ENCODE measurements around the gene AGTPBP1. TPM values are rescaled to one million over a fixed set of nuclear protein-coding genes. Genes with fewer than 3 reads are reported as not detected.

The AGTPBP1 gene
- total RNA-seq, 1 donor from 2014 or later = 122 TPM

- H3K9ac ChIP-seq = no peak overlapping the region
- DNase-seq (ENCODE audit: low spot score) = peak; percentile 76
- H3K4me2 ChIP-seq = no peak overlapping the region
- H3K27ac ChIP-seq = no peak overlapping the region
- Mint-ChIP-seq H3K27me3 (ENCODE audit: insufficient read depth, low read depth) (no peaks in the 10 kb centered on the region), H3K27ac (no peak overlapping the region), H3K36me3 (peaks cover 6% of the 10 kb centered on the region), H3K9me3 (no peaks in the 10 kb centered on the region), H3K4me1 (peaks cover 3% of the 10 kb centered on the region), H3K4me3 (no peak overlapping the region)
- no peaks in the 10 kb centered on the region for H4K20me1 ChIP-seq (ENCODE audit: low read depth)
- TF ChIP-seq EZH2phosphoT487 (IDR thresholded peaks at IDR 0.05) = no peak
- TF ChIP-seq EZH2 (IDR thresholded peaks at IDR 0.05) = no peak
- TF ChIP-seq CTCF (IDR thresholded peaks at IDR 0.05) = peak; percentile 86
- H3K36me3 ChIP-seq = peaks cover 2% of the 10 kb centered on the region
- H2AFZ ChIP-seq (replicated peaks) = no peak overlapping the region
- no peaks in the 10 kb centered on the region for H3K9me3 ChIP-seq (ENCODE audit: low read depth)
- H3F3A ChIP-seq (ENCODE audit: low read depth) = no peaks in the 10 kb centered on the region
- H3K27me3 ChIP-seq = no peaks in the 10 kb centered on the region
- no peaks in the 10 kb centered on the region for H3K4me1 ChIP-seq
- H3K4me3 ChIP-seq = no peak overlapping the region
- H3K79me2 ChIP-seq (ENCODE audit: low read depth) = peaks cover 6% of the 10 kb centered on the region
Observed at GRCh38 chr9:85610074-85610860, 131.5 kb downstream of the AGTPBP1 start.

- no peak for TF ChIP-seq EZH2 (IDR thresholded peaks at IDR 0.05)
- TF ChIP-seq CTCF (IDR thresholded peaks at IDR 0.05) = no peak
- TF ChIP-seq EZH2phosphoT487 (IDR thresholded peaks at IDR 0.05) = no peak
- Histone ChIP-seq H3K27me3 (no peaks in the 10 kb centered on the region), H2AFZ (replicated peaks) (no peak overlapping the region), H3K9ac (no peak overlapping the region), H3F3A (ENCODE audit: low read depth) (no peaks in the 10 kb centered on the region), H3K4me3 (no peak overlapping the region), H3K4me2 (no peak overlapping the region), H4K20me1 (ENCODE audit: low read depth) (peaks cover 5% of the 10 kb centered on the region), H3K4me1 (no peaks in the 10 kb centered on the region), H3K27ac (no peak overlapping the region), H3K79me2 (ENCODE audit: low read depth) (peaks cover 6% of the 10 kb centered on the region), H3K9me3 (ENCODE audit: low read depth) (no peaks in the 10 kb centered on the region), H3K36me3 (no peaks in the 10 kb centered on the region)
- Mint-ChIP-seq H3K36me3 (peaks cover 24% of the 10 kb centered on the region), H3K27me3 (ENCODE audit: insufficient read depth, low read depth) (no peaks in the 10 kb centered on the region), H3K27ac (no peak overlapping the region), H3K9me3 (no peaks in the 10 kb centered on the region), H3K4me3 (no peak overlapping the region), H3K4me1 (peaks cover 3% of the 10 kb centered on the region)
- no peak for DNase-seq (ENCODE audit: low spot score)
Observed at GRCh38 chr9:85605905-85606304, 135.8 kb downstream of the AGTPBP1 start.

- no peaks in the 10 kb centered on the region for H3K4me1 ChIP-seq
- H3K36me3 ChIP-seq = no peaks in the 10 kb centered on the region
- Mint-ChIP-seq H3K4me1 (peaks cover 3% of the 10 kb centered on the region), H3K9me3 (no peaks in the 10 kb centered on the region), H3K4me3 (no peak overlapping the region), H3K27ac (no peak overlapping the region), H3K27me3 (ENCODE audit: insufficient read depth, low read depth) (no peaks in the 10 kb centered on the region), H3K36me3 (peaks cover 27% of the 10 kb centered on the region)
- DNase-seq (ENCODE audit: low spot score) = no peak
- no peak overlapping the region for H3K27ac ChIP-seq
- H2AFZ ChIP-seq (replicated peaks) = no peak overlapping the region
- H3K4me3 ChIP-seq = no peak overlapping the region
- TF ChIP-seq EZH2phosphoT487 (IDR thresholded peaks at IDR 0.05) = no peak
- TF ChIP-seq CTCF (IDR thresholded peaks at IDR 0.05) = no peak
- TF ChIP-seq EZH2 (IDR thresholded peaks at IDR 0.05) = no peak
- H3K79me2 ChIP-seq (ENCODE audit: low read depth) = no peaks in the 10 kb centered on the region
- H3K9me3 ChIP-seq (ENCODE audit: low read depth) = no peaks in the 10 kb centered on the region
- H3K4me2 ChIP-seq = no peak overlapping the region
- H3K9ac ChIP-seq = no peak overlapping the region
- H4K20me1 ChIP-seq (ENCODE audit: low read depth) = peaks cover 6% of the 10 kb centered on the region
- H3F3A ChIP-seq (ENCODE audit: low read depth) = no peaks in the 10 kb centered on the region
- H3K27me3 ChIP-seq = no peaks in the 10 kb centered on the region
Observed at GRCh38 chr9:85603936-85604335, 137.8 kb downstream of the AGTPBP1 start.

Measured in neural progenitor cell (in vitro differentiated cells).